IPS-11a (cell line): ENCODE data around the gene CORO2A.
"Not testable (repeated sequence)": the region's sequence is repeated elsewhere in the genome, so short reads cannot be mapped to it uniquely, and the experiment has no call there.

Source experiments
- H3K4me3 ChIP-seq: one replicate; pipeline ENCODE4 v1.5.1; 2013; ENCODE audit warnings: low read depth, low read length, control low read depth

Gene CORO2A

DNA sequence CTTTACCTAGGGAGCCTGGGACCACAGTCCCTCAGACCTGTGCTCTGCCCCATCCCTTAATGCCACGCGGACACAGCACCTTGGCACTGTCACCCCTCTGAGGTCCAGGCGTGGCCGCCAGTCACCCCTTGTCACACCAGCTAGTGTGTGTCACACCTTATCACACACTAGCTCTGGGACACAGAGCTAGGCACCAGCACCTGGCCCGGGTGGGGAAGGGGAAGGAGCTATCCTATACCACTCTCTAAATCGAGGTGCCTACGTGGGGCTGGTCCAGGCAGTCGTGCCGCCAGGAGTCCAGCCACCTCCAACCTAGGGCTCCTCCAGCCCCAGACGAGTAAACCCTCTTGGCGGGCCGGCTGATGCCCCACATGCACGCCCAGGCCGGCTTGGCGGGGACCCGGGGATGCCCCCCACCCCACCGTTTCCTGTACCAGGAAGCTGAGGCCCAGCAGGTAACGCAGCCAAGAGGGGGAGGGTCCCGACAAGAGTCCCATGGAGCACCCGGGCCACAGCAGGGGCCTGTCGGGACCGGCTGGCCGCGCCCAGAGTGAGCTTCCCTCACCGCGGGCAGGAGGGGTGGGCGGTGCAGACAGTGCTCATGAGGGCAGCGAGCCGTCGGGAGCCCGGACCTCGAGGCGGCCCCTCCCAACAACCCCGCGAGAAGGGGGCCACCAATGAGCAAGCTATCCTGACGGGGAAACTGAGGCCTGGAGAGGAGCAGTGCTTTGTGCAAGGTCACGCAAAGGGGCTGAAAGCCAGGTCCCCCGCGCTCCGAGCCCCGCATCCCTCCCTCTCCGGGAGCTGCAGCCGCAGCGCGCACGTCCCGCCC lies 550 bp downstream of the CORO2A start:
- H3K4me3 ChIP-seq = peak overlapping the region; percentile 63

DNA sequence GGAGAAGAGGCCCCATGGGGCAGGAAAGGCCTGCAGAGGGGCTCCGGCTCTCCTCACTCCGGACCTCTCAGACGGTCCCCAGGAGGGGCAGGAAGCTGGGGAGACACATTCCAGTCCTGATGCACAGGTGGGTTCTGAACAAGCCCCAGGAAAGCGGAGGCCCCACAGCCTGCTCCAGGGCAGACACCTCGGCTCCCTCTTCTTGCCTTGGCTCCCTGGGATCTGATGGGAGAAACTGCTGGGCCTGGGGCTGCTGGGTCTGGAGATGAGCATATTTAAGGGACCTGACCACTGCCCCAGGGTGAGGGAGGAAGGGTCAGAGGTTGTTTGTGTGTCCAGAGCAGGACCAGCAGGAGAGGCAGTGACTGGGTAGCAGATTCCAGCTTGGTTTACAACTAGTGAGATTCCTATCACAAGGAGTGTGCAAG lies 1.2 kb downstream of the CORO2A start:
- H3K4me3 ChIP-seq = peak overlapping the region; percentile 63

DNA sequence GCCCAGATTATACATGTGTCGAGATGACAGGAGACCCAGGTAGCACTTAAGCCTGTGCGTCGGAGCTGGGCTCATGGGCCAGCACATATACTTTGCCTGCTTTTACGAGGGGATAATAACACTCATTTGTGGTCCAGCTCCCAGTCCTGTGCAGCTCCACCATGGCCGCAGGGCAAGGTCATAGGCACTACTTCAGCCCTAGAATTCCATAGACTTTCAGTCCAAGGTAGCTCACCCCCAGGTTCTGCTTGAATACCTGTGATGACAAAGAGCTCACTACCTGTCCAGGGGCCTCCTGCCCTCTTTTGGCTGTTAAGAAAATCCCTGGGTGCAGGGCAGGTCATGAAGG lies 1.7 kb downstream of the CORO2A start:
- H3K4me3 ChIP-seq = no peak overlapping the region

DNA sequence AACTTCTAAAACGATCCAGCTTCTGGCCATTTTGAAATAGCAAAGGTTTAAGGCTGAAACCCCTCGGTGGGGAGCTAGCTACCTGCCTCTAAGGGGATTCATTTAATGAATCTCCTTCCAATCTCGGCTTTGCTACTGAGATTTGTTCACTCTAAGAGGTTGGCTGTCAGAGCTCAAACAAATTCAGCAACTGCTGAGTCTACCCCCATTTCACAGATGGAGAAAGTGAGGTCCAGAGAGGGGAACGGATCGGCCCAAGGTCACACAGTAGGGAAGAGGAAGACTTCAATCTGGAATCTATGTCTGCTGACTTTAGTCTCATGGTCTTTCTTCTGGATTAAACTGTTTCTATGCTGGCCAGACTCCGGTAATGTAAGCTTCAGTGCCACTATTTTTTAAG lies 3.0 kb downstream of the CORO2A start:
- H3K4me3 ChIP-seq = no peak overlapping the region

DNA sequence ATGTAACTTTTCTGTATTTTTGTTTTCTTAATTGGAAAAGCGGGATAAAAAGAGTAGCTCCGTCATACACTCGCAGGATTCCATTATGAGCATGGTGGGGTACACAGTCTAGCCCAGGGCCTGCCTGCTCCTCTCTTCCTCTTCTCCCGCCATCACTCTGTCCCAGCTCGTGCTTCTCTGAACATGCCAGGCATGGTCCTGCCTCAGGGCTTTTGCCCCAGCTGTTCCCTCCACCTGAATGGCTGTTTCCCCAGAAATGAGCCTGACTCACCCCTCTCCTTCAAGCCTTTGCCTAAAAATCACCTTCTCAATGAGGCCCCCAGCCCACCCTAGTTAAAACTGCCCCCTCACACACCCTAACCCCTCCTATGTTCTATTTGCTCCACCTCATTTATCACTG lies 4.5 kb downstream of the CORO2A start:
- H3K4me3 ChIP-seq = no peak overlapping the region

DNA sequence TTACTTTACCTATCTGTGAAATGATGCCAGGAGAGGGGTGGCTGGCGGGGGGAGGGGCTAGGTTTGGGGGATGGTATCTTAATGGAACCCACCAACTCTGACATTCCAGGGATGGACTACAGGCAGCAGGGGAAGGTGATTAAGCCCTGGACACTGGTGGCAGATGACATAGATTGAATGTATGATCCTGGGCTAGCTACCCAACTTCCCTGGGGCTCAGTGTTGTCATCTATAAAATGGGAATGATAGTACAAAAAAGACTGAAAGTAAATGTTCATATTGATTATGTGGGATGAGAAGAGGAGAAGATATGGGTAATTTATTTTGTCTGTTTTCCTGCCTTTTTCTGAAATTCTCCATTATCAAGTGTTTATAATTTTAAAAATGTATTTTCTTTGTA lies 6.2 kb downstream of the CORO2A start:
- H3K4me3 ChIP-seq = no peak overlapping the region

DNA sequence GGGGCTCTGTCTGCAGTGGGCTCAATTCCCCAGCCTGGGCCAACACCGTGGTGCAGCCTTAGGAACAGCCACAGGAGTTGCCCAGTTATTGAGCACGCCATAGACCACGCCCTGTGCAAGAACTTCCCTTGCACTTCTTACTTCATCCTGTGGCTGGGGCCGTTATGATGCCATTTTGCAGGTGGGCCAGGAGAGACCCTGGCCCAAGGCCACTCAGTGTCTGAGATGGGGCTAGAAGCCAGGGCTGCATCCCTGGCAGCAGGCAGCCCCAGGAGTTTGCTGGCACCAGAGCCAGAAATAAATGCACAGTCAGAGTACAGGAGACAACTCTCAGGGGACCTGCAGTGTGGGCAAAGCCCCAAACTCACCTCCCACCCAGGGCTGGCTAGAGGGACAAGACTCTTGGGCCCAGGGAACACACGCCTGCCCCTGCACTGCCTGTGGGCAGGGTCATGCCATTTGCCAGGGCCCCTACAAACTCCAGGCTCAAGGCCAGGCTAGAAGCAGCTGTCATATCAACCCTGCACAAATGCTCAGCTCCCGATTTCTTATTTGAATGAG lies 6.7 kb downstream of the CORO2A start:
- no peak overlapping the region for H3K4me3 ChIP-seq

DNA sequence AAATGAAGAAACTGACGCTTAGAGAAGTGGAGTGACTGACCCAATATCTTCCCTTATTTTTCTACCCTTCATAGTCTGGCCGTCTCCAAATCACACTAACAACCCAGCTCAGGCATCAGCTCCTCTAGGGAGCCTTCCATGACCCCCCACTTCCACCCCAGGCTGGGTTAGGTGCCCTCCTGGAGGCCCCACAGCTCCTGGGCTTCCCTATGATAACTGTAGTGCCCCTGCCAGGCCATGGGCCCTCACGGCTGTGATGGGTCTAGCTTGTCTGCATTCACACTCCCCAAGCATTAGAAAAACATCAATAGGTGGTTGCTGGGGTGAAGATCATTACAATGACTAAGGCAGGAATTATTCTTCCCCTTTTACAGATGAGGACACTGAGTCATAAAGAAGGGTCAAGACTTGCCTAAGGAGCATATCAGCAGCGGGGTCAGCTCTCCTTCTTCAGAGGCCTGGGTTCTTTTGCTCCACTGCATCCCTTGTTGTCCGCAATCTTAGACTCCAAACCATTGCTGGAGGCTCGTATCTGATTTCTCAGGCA lies 7.3 kb downstream of the CORO2A start:
- H3K4me3 ChIP-seq = no peak overlapping the region

DNA sequence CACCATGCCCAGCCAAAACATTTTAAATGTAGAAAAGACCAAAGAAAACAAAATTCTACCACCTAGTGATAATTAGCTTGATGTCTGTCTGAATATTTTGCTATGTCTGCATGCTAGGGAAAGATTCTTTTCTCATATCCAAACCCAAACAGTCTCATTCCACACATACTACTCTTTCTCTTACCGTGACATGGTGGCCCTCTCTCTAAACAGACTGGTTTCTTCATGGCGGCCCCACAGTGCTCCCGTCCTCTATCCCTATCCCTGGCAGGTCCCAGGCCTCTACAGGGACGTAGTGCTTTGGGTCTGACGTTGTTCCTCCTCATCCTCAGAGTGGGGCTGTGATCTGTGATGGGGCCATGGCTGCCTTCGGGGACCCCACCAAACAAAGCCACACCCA lies 8.1 kb downstream of the CORO2A start:
- no peak overlapping the region for H3K4me3 ChIP-seq

DNA sequence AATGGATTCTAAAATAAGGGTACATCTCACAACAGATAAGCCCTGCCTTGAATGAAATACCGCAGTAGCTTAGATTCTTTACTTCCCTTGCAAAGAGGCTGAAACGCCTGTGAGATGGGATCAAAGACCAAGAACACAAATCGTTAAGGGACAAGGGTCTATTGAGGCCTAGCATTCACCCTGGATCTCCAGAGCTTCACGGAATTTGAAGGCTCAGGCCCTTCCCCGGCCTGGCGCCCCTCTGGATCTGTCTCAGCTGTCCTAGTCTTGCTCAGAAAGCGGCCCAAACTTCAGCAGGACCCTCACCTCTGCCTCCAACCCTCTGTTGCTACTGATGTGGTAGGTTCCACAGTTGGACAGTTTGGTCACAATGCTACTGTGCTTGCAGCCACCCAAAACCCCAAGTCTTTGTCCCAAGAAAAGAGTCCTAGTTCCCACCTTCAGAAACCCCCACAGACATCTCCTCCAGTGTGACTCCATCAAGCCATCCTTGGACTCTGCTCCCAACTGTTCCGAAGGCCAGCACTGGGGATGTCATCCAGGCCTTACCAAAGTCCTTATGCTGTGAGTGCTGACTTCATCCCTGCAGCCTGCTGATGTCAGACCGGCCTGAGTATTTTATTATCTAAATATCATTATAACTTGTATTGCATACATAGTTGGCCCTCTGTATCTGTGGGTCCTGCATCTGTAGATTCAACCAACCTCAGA lies 9.4 kb downstream of the CORO2A start:
- no peak overlapping the region for H3K4me3 ChIP-seq

DNA sequence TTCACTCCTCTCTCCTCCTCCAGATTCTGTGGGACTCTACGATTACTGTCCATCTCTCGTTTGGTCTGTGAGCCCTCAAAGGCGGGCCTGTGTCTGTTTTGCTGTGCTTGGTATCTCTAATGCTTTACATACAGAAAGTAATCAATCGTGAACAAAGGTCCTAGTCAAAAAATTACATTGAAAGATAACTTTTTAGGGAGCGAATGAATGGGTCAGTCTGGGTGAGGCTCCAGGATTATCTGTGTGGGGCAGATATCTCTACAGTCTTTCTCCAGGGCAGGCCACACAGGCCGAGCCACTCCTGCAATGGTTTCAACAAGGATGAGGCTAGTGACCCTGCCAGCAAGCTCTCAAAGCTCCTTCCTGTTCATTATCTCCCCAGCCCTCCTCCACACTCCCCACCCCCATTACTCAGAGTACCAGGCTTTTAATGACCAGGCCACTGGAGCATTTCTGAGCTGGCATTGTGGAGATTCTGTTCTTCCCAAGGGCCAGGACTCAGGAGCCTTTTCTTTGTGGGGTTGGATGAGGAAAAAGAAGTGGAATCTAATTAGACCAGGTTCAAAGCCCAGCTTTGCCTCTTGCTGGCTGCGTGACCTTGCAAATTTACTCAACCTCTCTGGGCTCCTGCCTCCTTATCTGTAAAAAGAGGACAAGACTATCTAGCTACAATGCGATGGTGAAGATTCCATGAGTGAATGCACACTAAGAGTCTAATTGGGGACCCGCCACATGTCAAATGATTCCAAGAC lies 10.2 kb downstream of the CORO2A start:
- no peak overlapping the region for H3K4me3 ChIP-seq

DNA sequence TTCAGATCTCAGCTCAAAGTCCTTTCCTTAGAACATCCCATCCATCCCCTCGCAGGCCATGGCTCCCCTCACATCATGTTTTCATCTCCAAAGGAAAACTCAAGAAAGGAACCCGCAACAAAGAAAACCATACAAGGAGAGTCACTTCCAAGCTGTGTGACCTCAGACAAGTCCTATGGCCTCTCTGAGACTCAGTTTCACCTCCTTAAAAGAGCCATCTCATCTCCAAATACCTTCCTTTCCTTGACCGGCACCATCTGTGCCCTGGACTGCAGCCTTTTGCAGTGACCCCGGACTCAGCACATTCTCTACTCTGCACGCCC lies 10.7 kb downstream of the CORO2A start:
- H3K4me3 ChIP-seq = no peak overlapping the region

DNA sequence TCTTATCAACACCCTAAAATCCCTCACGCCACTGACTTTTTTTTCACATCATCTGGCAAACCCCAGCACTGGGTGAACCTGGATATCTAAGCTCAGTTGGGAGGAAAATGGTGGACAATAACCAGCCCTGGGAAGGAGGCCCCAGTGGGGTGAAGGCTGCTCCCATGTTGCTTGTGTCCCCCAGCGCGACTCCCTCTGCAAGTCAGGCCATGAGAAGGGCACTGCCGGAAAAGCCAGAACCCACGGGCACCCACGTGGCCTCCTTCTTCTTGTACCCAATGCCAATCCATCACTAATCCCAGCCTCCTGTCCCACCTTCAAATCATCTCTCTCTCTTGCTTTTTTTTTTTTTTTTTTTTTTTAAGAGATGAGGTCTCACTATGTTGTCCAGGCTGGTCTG lies 11.4 kb downstream of the CORO2A start:
- H3K4me3 ChIP-seq = no peak overlapping the region

DNA sequence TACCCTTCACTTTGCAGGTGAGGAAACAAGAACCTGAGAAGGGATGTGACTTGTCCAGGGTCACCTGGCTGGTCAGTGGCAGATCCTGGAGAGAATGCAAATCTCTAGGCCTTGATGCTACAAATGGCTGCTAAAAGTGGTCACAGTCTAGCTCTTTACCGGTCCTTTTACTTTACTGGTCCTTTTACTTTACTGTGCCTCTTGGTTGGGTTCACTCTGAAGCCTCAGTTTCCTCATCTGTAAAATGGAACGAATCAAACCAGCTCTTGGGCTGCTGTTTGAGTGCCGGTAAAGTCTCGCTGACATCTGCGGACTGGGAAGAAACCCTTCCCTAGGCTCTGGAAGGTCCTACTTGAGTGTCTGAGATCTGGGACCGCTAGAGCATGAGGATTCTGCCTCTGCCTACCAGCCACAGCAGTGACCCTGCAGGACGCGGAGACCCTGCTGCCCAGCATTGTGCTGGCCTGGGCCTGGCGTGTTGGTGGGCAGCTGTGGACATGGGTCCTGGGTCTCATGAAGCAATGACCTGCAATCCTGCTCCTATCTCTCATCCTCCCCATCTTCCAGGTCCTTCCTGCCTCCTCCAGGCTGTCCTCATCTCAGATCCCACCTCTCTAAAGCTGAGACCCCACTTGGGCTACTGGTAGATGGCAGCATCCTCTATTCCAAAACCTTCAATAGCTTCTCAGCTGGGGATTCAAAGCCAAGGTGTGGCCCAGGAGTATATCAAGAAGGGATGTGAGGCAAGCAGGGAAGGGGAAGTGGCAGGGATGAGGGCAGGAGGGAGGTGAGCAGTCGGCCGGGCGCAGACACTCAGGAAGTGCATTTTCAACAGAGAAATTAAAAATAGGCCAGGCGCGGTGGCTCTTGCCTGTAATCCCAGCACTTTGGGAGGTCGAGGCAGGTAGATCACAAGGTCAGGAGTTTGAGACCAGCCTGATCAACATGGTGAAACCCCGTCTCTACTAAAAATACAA lies 13.3 kb downstream of the CORO2A start:
- H3K4me3 ChIP-seq = no peak overlapping the region

DNA sequence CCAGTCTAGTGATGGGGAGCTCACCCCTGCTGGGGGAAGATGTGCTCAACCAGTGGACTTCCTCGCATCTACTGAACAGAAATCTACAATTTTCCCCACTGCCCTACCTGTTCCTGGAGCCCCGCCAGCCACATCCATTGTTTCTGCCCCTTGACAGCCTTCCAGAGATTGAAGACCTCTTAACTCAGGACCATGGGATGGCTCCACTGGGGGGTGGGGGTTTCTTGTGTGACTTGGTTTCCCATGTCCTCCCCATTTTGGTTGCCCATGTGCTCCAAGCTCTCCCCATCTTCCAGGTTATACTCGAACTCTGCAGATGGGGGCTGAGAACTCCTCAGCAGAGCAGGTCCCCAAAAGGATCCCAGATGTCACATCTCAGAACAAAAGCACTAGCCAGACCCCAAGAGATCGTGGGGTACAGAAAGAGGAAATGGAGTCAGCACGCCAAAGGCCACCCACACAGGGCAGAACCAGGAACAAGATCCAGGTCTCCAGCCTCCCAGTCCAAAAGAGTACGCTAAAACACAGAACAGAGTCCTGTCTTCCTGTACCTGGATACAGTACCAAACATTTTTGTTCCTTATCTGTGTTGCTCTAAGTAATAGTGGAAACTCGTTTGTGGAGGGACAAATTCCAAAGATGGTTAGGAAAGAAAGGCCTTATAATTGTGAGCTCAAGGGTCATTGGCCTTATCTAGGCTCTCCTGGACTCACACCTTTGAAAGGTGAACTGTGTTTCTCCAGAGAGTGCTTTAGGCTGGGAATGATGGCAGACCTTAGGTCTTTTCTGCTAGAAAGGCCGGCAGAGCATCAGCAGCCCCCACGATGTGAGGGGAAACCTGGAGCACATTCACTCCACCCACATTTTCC lies 15.8 kb downstream of the CORO2A start:
- H3K4me3 ChIP-seq = no peak overlapping the region

DNA sequence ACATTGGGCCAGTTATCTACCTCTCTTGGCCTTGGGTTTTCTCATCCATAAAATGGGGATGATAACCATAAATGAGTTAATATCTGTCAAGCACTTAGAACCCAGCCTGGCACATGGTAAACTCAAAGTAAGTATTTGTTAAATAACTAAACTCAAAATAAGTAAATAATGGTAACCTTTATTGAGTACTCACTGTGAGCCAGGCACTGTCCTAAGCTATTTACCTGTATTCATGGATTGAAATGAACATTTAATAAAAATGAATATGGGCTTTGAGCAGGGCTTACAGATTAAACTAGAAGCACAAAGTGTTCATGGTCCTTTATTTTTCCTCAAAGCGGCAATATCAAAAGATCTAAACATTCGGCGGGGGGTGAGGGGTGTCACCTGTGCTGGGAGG lies 16.7 kb downstream of the CORO2A start:
- H3K4me3 ChIP-seq = no peak overlapping the region

DNA sequence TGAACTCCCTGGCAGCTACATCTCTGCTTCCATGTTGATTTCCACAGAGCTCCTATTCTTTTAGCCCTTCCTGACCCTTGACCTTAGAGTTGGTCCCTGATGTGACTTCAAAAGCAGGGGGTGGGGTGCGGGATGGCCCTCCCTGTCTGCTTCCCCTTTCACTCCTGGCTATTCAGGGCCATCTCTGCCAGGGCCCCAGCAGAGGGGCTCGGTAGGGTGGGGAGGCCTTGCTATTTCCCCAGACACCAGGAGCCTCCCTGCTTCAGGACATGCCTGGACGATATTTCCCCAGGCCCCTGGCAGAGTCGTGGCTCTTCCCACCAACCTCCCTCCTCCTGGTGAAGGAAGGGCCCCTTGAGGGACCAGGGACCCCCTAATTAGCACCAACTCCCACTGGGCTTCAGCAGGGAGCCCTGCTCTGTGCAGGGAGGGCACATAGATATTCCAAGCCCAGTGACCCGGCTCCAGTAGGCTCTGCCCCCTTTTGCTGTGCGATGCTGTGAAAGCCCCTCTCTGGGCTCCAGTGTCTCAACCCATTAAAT lies 17.3 kb downstream of the CORO2A start:
- no peak overlapping the region for H3K4me3 ChIP-seq

DNA sequence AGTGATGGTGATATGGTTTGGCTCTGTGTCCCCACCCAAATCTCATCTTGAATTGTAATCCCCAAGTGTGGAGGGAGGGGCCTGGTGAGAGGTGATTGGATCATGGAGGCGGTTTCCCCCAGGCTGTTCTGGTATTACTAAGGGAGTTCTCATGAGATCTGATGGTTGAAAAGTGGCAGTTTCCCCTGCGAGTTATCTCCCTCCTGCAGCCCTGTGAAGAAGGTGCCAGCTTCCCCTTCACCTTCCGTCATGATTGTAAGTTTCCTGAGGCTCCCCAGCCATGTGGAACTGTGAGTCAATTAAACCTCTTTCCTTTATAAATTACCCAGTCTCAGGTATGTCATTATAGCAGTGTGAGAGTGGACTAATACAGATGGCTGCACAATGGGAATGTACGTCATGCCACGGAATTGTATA lies 17.9 kb downstream of the CORO2A start:
- H3K4me3 ChIP-seq = not testable (repeated sequence)

DNA sequence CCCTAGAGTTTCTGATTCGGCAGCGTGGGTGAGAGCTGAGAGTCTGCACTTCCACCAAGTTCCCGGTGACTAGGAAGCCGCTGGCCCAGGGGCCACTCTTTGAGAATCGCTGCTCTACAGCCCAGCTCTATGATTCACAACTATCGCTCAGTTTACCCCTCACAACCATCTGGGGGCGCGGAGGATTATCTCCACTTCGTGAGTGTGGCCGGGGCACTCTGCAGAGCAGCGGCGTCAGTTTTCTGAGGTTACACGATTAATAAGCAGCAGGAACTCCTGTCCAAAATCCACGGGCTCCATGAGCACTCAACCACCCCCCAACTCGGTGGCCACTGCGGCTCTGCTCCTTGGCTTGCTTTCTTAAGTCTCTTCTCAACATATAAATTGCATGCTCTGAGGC lies 19.3 kb downstream of the CORO2A start:
- H3K4me3 ChIP-seq = no peak overlapping the region
